GM19452 (cell line): Measurements from ENCODE around the gene PATL1.
"Not testable (repeated sequence)": the region's sequence is repeated elsewhere in the genome, so short reads cannot be mapped to it uniquely, and the experiment has no call there.

Experiments
- ATAC-seq: cut with Tn5 transposase; IDR thresholded peaks from one replicate; pipeline ENCODE4 v1.9.1; 2021; ENCODE audit not compliant: unreplicated experiment

Gene PATL1

GRCh38 chr11:59668950-59669610 is at the start of gene PATL1:
TSS of gene PATL1 (minus strand) at chr11:59669037. CDS start at chr11:59668895, 142 bp downstream.
- peak; percentile 92 for ATAC-seq

GRCh38 chr11:59716051-59716450 is 47.2 kb upstream of the PATL1 start:
- ATAC-seq = no peak

- ATAC-seq = no peak
These were observed 44.9 kb upstream of the PATL1 start, which contains the start of gene OR10V1 for GRCh38 chr11:59713745-59714144. TSS of gene OR10V1 (minus strand) at chr11:59713845. CDS start at chr11:59713845, 0 bp downstream.

- no peak for ATAC-seq
These were observed 41.5 kb upstream of the PATL1 start for GRCh38 chr11:59710136-59710847.

GRCh38 chr11:59708537-59708936 is 39.7 kb upstream of the PATL1 start:
- ATAC-seq = no peak

GRCh38 chr11:59707371-59707770 is 38.5 kb upstream of the PATL1 start:
- ATAC-seq = no peak

GRCh38 chr11:59706518-59707285 is 37.9 kb upstream of the PATL1 start:
- ATAC-seq = no peak

- no peak for ATAC-seq
These were observed 36.5 kb upstream of the PATL1 start for GRCh38 chr11:59705294-59705693.

- ATAC-seq = not testable (repeated sequence)
These were observed 34.7 kb upstream of the PATL1 start for GRCh38 chr11:59703515-59703914.

- not testable (repeated sequence) for ATAC-seq
These were observed 31.3 kb upstream of the PATL1 start for GRCh38 chr11:59700157-59700556.

GRCh38 chr11:59698506-59698905 is 29.7 kb upstream of the PATL1 start:
- no peak for ATAC-seq

GRCh38 chr11:59692915-59693314 is 24.1 kb upstream of the PATL1 start:
- ATAC-seq = no peak

GRCh38 chr11:59691156-59691555 is 22.3 kb upstream of the PATL1 start:
- ATAC-seq = no peak

GRCh38 chr11:59689015-59689414 is 20.2 kb upstream of the PATL1 start:
- ATAC-seq = no peak

GRCh38 chr11:59681260-59681725 is 12.5 kb upstream of the PATL1 start:
- ATAC-seq = not testable (repeated sequence)

- peak; percentile 89 for ATAC-seq
These were observed 11.7 kb upstream of the PATL1 start for GRCh38 chr11:59680287-59681154.

GRCh38 chr11:59679347-59679746 is 10.5 kb upstream of the PATL1 start:
- no peak for ATAC-seq

GRCh38 chr11:59678813-59679165 is 10.0 kb upstream of the PATL1 start:
- ATAC-seq = no peak

- ATAC-seq = no peak
These were observed 9.4 kb upstream of the PATL1 start for GRCh38 chr11:59678118-59678812.

- ATAC-seq = no peak
These were observed 7.4 kb upstream of the PATL1 start for GRCh38 chr11:59676205-59676604.
